ENCODE measurements around the gene IBA57. TPM values are rescaled to one million over a fixed set of nuclear protein-coding genes. Genes with fewer than 3 reads are reported as not detected.

Gene IBA57
- total and polyA plus RNA-seq, 2 of the 8 experiments (the other 6 are each of a cell fraction or from before 2014, with no cell fraction given), result 2.6 to 5.9 TPM

DNA sequence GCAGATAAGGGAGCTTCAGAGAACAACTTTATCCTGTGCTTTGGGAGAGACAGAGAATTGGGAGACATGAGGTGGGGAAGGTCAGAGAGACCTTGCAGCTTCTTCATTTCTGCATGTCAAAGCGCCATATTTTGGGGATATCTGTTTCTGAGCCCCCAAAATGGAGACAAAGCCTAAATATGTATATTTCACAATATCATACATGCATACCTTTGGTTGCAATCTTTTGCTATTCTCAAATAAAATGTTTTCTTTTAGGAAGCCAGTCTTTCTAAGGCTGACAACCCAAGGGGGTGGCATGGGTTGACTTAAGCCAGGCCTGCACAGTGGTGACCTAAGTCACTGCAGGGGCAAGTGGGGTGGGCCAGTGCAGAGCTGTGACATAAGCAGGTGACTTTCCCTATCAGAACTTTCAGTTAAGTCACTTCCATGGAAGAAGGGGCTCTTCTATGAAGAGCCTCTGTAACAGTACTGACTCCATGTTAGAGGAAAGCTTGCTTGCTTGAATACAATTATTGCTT lies 42.6 kb upstream of the IBA57 start (continued):
- no peak for TF ChIP-seq CHD7 (IDR thresholded peaks at IDR 0.05; ENCODE audit: insufficient replicate concordance, low read length)
